GM12878 (cell line): Measurements from ENCODE around the gene NUP50. TPM values are rescaled to one million over a fixed set of nuclear protein-coding genes. Genes with fewer than 3 reads are reported as not detected.

ENCODE experiments used
- ATAC-seq: fragments of 200-7000 bp; cut with Tn5 transposase; 3 replicates; pipeline ENCODE4 v1.9.1; 2020; ENCODE audit warnings: mild to moderate bottlenecking, moderate library complexity
- BruUV-seq: library from RNA; stranded (reverse); fragments of 400-500 nt; replicated peaks from 2 replicates; lab custom pipeline; 2021; lab: Mats Ljungman, UMichigan
- CTCF ChIA-PET: fragments of 300-600 bp; sonication (Branson Sonifier 250); formaldehyde crosslinking; extraction: SDS; loops from one replicate; lab custom pipeline; 2021; ENCODE audit warnings: inconsistent platforms; lab: Yijun Ruan, JAX
- POLR2A ChIA-PET: fragments of 350-600 bp; formaldehyde crosslinking; extraction: SDS; loops from one replicate; lab custom pipeline; 2021; ENCODE audit warnings: inconsistent platforms; lab: Charles Lee
- RAD21 ChIA-PET: fragments of 300-600 bp; sonication (Branson Sonifier 250); formaldehyde crosslinking; loops from one replicate; lab custom pipeline; 2023; ENCODE audit warnings: antibody characterized with exemption; ENCODE audit not compliant: unreplicated experiment; lab: Charles Lee
- SMC1A ChIA-PET: fragments of 300-600 bp; sonication (Branson Sonifier 250); formaldehyde crosslinking; loops from one replicate; lab custom pipeline; 2023; ENCODE audit not compliant: unreplicated experiment, uncharacterized antibody; lab: Charles Lee
- DNase-seq: peaks from one replicate; pipeline ENCODE4 v3.0.0-alpha.2; 2011; ENCODE audit warnings: low read depth, low spot score
- FAIRE-seq: peaks from 3 replicates; lab custom pipeline; 2011; peaks lifted over from hg19 to GRCh38; lab: Jason Lieb, UNC
- H2AFZ ChIP-seq: 2 replicates; pipeline ENCODE4 v1.6.0; 2011; ENCODE audit warnings: low read depth, low read length, control low read depth; ENCODE audit not compliant: control insufficient read depth
- H3K27ac ChIP-seq: 2 replicates; pipeline ENCODE4 v1.5.1; 2011; ENCODE audit warnings: control low read depth; ENCODE audit not compliant: control insufficient read depth, insufficient read depth
- H3K27me3 ChIP-seq, 2 experiments: replicated peaks in 1 of 2; 2 replicates each; pipeline versions ENCODE4 v1.6.0 to v1.6.1; 2011; ENCODE audit warnings: low read length in 1 of 2; ENCODE audit not compliant: control insufficient read depth in 2 of 2, insufficient read depth in 2 of 2
- H3K36me3 ChIP-seq, 2 experiments: 2 replicates each; pipeline ENCODE4 v1.5.1; 2011; ENCODE audit warnings: low read length in 1 of 2; ENCODE audit not compliant: control insufficient read depth in 2 of 2, insufficient read depth in 2 of 2
- H3K4me1 ChIP-seq: 2 replicates; pipeline ENCODE4 v1.6.1; 2011; ENCODE audit warnings: mild to moderate bottlenecking, low read length, moderate library complexity, mixed read lengths; ENCODE audit not compliant: control insufficient read depth, insufficient read depth
- H3K4me2 ChIP-seq: 2 replicates; pipeline ENCODE4 v1.6.0; 2011; ENCODE audit warnings: control low read depth; ENCODE audit not compliant: control insufficient read depth, insufficient read depth
- H3K4me3 ChIP-seq: fragments of 200-600 bp; sonication (generic); 2 replicates; pipeline ENCODE4 v1.5.1; 2016
- H3K79me2 ChIP-seq: 2 replicates; pipeline ENCODE4 v1.6.0; 2011; ENCODE audit warnings: low read length; ENCODE audit not compliant: control insufficient read depth, insufficient read depth
- H3K9ac ChIP-seq: 2 replicates; pipeline ENCODE4 v1.8.0; 2011; ENCODE audit warnings: low read length, control low read depth, mixed read lengths; ENCODE audit not compliant: control insufficient read depth, insufficient read depth
- H3K9me3 ChIP-seq: replicated peaks from 3 replicates; pipeline ENCODE4 v1.5.1; 2011; ENCODE audit warnings: mild to moderate bottlenecking, low read length; ENCODE audit not compliant: control insufficient read depth, insufficient read depth
- H4K20me1 ChIP-seq: 2 replicates; pipeline ENCODE4 v1.6.0; 2011; ENCODE audit not compliant: control insufficient read depth, insufficient read depth
- EGR1 ChIP-seq, 2 experiments: IDR thresholded peaks; 1 replicate in 1 of 2; 2 replicates in 1 of 2; pipeline ENCODE4 v1.6.1; 2011 to 2012; ENCODE audit warnings: low read depth in 2 of 2, low read length in 2 of 2, borderline replicate concordance in 1 of 2, mild to moderate bottlenecking in 1 of 2, moderate library complexity in 1 of 2
- JUNB ChIP-seq: IDR thresholded peaks from 2 replicates; pipeline ENCODE4 v1.6.1; 2016; ENCODE audit warnings: antibody characterized with exemption, mild to moderate bottlenecking
- NR2F1 ChIP-seq: fragments of 450-650 bp; conservative IDR thresholded peaks from 2 replicates; pipeline ENCODE4 v1.6.1; 2017; ENCODE audit warnings: mild to moderate bottlenecking
- NRF1 ChIP-seq: conservative IDR thresholded peaks from 2 replicates; pipeline ENCODE4 v1.6.1; 2011; ENCODE audit warnings: mild to moderate bottlenecking, low read depth, low read length, improper control_type of control experiment
- WRNIP1 ChIP-seq: IDR thresholded peaks from 2 replicates; pipeline ENCODE4 v1.6.1; 2011; ENCODE audit warnings: low read depth, low read length, improper control_type of control experiment, borderline replicate concordance
- ZNF217 ChIP-seq: fragments of 450-650 bp; IDR thresholded peaks from 2 replicates; pipeline ENCODE4 v1.6.1; 2017; ENCODE audit warnings: antibody characterized with exemption, mild to moderate bottlenecking
- ZSCAN29 ChIP-seq: fragments of 450-650 bp; IDR thresholded peaks from 2 replicates; pipeline ENCODE4 v1.6.1; 2017; ENCODE audit warnings: mild to moderate bottlenecking, moderate library complexity
- WGBS: methylation state at CpG from one replicate; pipeline ENCODE4 v1.1.6; 2016; ENCODE audit warnings: low lambda C conversion rate; ENCODE audit not compliant: insufficient replicate concordance, insufficient coverage; ENCODE audit errors: missing lambda C conversion rate; 5-methylcytosine and 5-hydroxymethylcytosine counted together
- in situ Hi-C: fragments of 300-500 bp; cut with MboI; formaldehyde crosslinking; loops from 9 replicates; pipeline ENCODE4 v1.14.3; 2018; ENCODE audit warnings: mixed read lengths
- intact Hi-C: fragments of 100-400 bp; cut with micrococcal nuclease; formaldehyde crosslinking; loops from one replicate; pipeline ENCODE4 v1.14.2; 2022; ENCODE audit not compliant: unreplicated experiment
- polyA plus RNA-seq, 11 experiments: library from polyadenylated mRNA; depleted of rRNA in 4 of 11; unstranded in 6 of 11; stranded (reverse) in 5 of 11; fragments of >200 nt; fragmentation: Nextera tagmentation in 4 of 11; fragmentation: Illumina TruSeq in 1 of 11; extraction: Ambion mirVana in 4 of 11; extraction: Trizol in 1 of 11; gene quantifications; 1 replicate in 1 of 11; 2 replicates in 10 of 11; pipeline versions ENCODE4 v1.2.1 to v1.2.3, GENCODE V29; 2011 to 2016; ENCODE audit warnings: inconsistent platforms in 2 of 11, missing spikeins in 2 of 11, low read depth in 1 of 11
- total RNA-seq, 4 experiments: library from RNA; depleted of rRNA in 3 of 4; stranded (reverse); fragments of >200 nt in 3 of 4; fragmentation: Illumina TruSeq in 1 of 4; extraction: Trizol in 1 of 4; gene quantifications; 2 replicates each; pipeline versions ENCODE4 v1.2.1 to v1.2.3, GENCODE V29; 2013 to 2021
- TF ChIP-seq, protein P1 (sequence below): fragments of 450-650 bp; IDR thresholded peaks from 2 replicates; pipeline ENCODE4 v1.6.1; 2017; ENCODE audit warnings: mild to moderate bottlenecking, low read depth, inconsistent platforms; ENCODE audit not compliant: poor library complexity, severe bottlenecking

Gene NUP50
- total and polyA plus RNA-seq, 10 of the 15 experiments (the other 5 are each of a cell fraction or from before 2014, with no cell fraction given), result 36.8 to 125 (median 78.8) TPM

DNA sequence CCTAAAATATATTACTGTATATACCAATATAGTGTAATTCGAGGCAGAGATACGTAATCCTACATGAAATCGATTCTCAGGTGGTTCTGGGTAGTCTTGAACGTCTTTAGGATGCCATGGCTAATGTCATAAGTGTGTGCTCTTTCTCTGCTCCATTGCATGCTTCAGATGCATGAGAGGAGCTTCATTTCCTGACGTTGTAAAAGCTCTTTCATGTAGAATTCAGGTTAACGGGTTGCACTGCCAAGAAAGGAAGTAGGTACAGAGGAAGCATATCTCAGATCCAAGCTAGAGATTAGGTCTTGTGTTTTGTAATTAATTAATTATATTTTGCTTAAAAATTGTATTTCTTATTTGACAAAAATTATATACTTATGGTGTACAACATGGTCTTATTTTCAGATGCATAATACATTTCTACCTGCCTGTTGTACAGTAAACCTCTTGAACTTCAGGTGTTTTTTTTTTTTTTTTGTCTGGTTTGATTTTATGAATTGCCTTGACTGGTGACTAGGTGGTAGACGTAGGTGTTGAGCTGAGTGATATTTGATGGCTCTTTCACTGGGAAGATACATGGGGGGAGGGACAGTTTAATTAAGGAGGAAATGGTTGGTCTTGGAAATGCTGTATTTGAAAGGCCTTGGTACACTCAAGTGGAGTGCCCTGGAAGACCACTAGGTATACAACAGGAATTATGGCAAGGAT is 9.3 kb downstream of the NUP50 start:
- H3K79me2 ChIP-seq, result peaks cover 31% of the 10 kb centered on the region
- no peaks in the 10 kb centered on the region for H4K20me1 ChIP-seq
- H3K4me2 ChIP-seq, result no peak overlapping the region
- RAD21 ChIA-PET, result no interaction called here
- CTCF ChIA-PET, result interaction anchor here (0.6 to 1.2 kb wide), 2 partner anchors 9 to 22 kb away, joined by 3 to 5 read pairs; partner anchors contain the start of gene NUP50
- no peaks in the 10 kb centered on the region for H3K9me3 ChIP-seq
- peaks cover 20 to 58% of the 10 kb centered on the region in 2 experiments for H3K36me3 ChIP-seq
- no peaks in the 10 kb centered on the region for H3K27me3 ChIP-seq
- DNase-seq (no peak), ATAC-seq (no peak), FAIRE-seq (no peak)
- H3K4me1 ChIP-seq, result no peaks in the 10 kb centered on the region
- intact Hi-C loops (no loop called here), in situ Hi-C loops (no loop called here)
- no peak overlapping the region for H3K9ac ChIP-seq
- no TSS peak for BruUV-seq
- WGBS, result 81% methylated on average over 7 of the region's 7 CpGs
- no peak overlapping the region for H2AFZ ChIP-seq
- H3K27ac ChIP-seq, result no peak overlapping the region
- POLR2A ChIA-PET, result interaction anchor here (0.6 to 0.7 kb wide), 2 partner anchors 294 to 1127 kb away, joined by 4 read pairs; no protein-coding TSS in a partner anchor
- H3K4me3 ChIP-seq, result no peak overlapping the region
- TF ChIP-seq, protein P1, sequence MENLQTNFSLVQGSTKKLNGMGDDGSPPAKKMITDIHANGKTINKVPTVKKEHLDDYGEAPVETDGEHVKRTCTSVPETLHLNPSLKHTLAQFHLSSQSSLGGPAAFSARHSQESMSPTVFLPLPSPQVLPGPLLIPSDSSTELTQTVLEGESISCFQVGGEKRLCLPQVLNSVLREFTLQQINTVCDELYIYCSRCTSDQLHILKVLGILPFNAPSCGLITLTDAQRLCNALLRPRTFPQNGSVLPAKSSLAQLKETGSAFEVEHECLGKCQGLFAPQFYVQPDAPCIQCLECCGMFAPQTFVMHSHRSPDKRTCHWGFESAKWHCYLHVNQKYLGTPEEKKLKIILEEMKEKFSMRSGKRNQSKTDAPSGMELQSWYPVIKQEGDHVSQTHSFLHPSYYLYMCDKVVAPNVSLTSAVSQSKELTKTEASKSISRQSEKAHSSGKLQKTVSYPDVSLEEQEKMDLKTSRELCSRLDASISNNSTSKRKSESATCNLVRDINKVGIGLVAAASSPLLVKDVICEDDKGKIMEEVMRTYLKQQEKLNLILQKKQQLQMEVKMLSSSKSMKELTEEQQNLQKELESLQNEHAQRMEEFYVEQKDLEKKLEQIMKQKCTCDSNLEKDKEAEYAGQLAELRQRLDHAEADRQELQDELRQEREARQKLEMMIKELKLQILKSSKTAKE, result no peak
- no peak for TF ChIP-seq NRF1
- TF ChIP-seq ZNF217, result no peak
- TF ChIP-seq NR2F1, result no peak
- TF ChIP-seq EGR1 (IDR thresholded peaks at IDR 0.05; ENCODE audit: borderline replicate concordance in 1 of 2, low read depth in 2 of 2, low read length in 2 of 2), result no peak
- no peak for TF ChIP-seq WRNIP1
- TF ChIP-seq ZSCAN29, result no peak
- TF ChIP-seq JUNB, result no peak
- SMC1A ChIA-PET, result interaction anchor here (1.1 to 2.5 kb wide), 2 partner anchors 8 to 14 kb away, joined by 3 to 9 read pairs; no protein-coding TSS in a partner anchor
